ENCODE data around the gene SNORC. TPM values are rescaled to one million over a fixed set of nuclear protein-coding genes. Genes with fewer than 3 reads are reported as not detected.
"Not testable (repeated sequence)": the region's sequence is repeated elsewhere in the genome, so short reads cannot be mapped to it uniquely, and the experiment has no call there.

Gene SNORC
- 0.54 TPM for total RNA-seq

DNA sequence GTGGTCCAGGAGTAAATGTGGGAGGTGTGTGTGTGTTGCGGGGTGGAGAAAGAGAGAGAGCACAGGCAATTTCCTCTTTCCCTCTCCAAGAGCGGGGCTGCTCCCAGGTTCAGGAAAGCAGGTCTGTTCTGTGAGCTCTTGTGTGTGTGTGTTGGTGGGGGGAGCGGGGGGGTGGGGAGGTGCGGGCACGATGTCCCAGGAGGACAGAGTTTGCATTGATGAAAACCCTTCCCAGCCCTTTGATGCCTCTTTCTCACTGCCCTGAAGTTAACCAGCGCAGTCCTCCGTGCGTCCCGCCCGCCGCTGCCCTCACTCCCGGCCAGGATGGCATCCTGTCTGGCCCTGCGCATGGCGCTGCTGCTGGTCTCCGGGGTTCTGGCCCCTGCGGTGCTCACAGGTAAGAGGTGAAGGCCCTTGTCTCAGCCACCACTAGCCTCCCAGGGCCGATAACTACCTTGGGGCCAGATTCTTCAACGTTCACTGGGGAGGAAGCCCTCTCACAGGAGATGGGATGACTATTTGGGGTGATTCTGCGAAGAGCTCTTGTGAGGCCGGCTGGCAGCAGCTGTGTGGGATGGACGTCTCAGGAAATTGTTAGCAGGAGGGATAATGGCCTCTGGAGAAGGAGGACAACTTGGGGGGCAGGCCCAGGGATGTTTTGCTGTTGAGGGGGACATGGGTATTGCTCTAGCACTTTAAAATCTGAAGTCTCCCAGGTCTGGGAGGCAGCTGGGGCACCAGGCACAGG, at the start of gene SNORC:
Gene SNORC, plus strand, starts transcription at position 247 of the 748 bp plus-strand sequence. Its CDS starts 78 bp downstream, at position 325.
- no peak for DNase-seq (ENCODE audit: low read depth in 2 of 3, low spot score in 2 of 3)

GRCh38 chr2:232829988-232830387, 40.1 kb upstream of the SNORC start:
- no peak for DNase-seq (ENCODE audit: low read depth in 2 of 3, low spot score in 2 of 3)

GRCh38 chr2:232831496-232831895, 38.6 kb upstream of the SNORC start:
- DNase-seq (ENCODE audit: low read depth in 2 of 3, low spot score in 2 of 3): no peak

DNA sequence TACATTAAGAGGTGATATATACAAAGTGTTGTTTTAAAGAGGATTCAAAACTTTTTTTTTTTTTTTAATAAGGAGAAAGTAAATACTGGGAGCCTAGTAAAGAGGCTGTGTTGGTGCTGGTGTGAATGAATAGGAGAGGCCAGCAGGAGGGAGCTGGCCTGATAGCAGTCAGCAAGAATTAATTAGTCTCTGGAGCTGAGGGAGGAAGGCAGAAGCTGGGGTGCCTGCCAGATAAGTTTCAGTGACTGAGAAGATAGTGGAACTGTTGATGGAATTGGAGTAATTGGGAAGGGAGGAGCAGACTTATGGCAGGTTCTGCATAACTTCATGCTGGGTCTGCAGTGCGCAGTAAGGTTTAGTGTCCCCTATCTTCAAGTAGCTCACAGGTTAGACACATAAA, 36.2 kb upstream of the SNORC start:
- DNase-seq (ENCODE audit: low read depth in 2 of 3, low spot score in 2 of 3): no peak

DNA sequence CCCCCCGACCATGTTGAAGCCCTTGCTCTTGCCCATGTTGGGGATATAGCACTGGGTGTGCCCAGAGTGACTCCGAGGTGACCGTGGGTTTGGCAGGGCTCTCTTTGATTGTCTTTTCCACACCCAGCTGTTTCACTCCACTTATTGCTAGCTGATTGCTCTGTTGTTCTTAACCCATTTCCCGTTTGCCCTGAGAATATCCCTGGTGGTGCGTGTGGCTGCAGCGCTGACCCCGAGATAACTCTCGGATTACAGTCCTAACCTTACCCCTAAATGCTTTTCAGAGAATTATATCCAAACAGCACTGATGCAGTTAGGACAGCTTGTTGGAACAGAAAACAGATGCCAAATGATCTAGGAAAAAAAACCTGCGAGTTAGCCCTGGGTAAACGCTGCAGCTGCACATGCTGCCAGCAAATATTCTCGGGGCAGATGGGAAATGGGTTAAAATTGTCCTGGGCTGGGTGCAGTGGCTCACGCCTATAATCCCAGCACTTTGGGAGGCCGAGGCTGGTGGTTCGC, 34.3 kb upstream of the SNORC start:
- DNase-seq (ENCODE audit: low read depth in 2 of 3, low spot score in 2 of 3): no peak

DNA sequence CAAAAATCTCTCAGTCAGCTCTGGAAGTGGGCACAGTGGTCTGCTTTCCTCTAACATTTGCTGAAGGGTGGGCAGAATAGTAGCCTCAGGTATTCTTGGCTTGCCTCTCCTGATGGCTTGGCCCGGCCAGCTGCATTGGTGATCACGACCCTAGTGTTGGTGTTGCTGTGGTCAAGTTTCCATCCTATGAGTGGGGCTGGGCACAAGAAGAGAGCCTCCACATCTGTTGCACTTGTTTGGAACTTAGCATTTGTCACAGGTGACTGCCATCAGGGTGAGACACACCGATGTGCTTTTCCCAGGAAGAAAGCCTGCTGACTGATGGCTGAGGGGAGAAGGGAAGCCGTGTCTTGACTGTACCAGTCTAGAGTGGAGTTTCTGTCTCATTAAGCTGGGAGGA, 33.1 kb upstream of the SNORC start:
- no peak for DNase-seq (ENCODE audit: low read depth in 2 of 3, low spot score in 2 of 3)

DNA sequence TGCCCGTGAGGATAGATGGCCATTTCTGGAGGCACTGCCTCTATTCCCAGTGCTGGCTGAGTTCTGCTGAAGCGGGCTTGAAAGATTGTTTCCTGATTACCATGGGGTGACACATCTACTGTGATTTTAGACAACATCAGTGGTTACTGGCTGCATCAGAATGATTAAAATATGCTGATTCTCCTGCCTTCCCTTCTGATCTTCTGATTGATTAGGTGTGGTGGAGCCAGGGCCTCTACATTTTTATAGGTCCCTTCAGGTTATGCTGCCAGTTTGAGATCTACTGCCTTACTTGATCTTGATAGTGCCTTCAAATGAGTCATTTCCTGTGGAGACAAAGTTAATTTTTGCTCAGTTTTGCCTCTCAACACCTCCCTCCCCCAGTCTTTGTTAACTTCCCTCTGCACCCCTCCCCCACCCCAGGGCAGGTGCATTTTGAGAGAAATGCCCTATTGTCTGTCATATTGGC, 31.6 kb upstream of the SNORC start:
- DNase-seq (ENCODE audit: low read depth in 2 of 3, low spot score in 2 of 3): peak; percentile 5 to 67 (median 65)

GRCh38 chr2:232839411-232840079, 30.5 kb upstream of the SNORC start:
- peak in 2 of 3 donors; percentile 51 to 74 for DNase-seq (ENCODE audit: low read depth in 2 of 3, low spot score in 2 of 3)

- DNase-seq (ENCODE audit: low read depth in 2 of 3, low spot score in 2 of 3): no peak
Measured at GRCh38 chr2:232842689-232843088, 27.4 kb upstream of the SNORC start.

DNA sequence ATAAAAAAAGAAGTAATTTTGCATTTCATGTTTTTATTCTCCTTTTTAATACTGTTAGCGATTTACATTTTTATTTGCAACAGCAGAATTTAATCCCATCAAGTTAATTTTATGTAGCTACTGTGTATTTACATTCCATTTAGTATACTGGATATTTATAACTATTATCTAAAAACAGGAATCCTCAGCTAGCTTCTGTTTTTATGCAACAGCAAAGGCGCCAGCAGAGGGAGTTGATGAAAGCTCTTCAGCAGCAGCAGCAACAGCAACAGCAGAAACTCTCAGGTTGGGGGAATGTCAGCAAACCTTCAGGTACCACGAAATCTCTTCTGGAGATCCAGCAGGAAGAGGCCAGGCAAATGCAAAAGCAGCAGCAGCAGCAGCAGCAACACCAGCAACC, 26.2 kb upstream of the SNORC start:
- DNase-seq (ENCODE audit: low read depth in 2 of 3, low spot score in 2 of 3): peak in 1 of 3 donors; percentile 4

DNA sequence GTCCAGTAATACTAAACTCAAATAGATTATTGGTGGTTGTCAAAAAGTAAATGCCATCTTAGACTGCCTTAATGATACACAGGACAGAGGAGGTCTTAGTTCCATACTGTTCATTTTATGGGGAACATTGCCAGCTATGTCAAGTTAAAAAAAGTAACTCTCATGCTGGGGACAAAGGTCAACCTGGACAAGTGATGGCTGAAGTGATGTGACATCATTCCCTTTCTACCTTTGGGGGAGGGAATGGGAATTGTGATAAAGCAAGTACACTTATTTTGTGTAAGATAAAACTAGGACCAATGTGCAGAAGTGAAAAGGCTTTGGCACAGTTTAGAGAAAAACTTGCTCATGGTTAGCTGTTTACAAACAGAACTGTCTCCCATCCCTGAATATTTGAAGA, 24.0 kb upstream of the SNORC start:
- no peak for DNase-seq (ENCODE audit: low read depth in 2 of 3, low spot score in 2 of 3)

GRCh38 chr2:232850039-232850438, 20.0 kb upstream of the SNORC start:
- DNase-seq (ENCODE audit: low read depth in 2 of 3, low spot score in 2 of 3): no peak

GRCh38 chr2:232852081-232852480, 18.0 kb upstream of the SNORC start:
- not testable (repeated sequence) for DNase-seq (ENCODE audit: low read depth in 2 of 3, low spot score in 2 of 3)

GRCh38 chr2:232852676-232853075, 17.4 kb upstream of the SNORC start:
- DNase-seq (ENCODE audit: low read depth in 2 of 3, low spot score in 2 of 3): no peak

DNA sequence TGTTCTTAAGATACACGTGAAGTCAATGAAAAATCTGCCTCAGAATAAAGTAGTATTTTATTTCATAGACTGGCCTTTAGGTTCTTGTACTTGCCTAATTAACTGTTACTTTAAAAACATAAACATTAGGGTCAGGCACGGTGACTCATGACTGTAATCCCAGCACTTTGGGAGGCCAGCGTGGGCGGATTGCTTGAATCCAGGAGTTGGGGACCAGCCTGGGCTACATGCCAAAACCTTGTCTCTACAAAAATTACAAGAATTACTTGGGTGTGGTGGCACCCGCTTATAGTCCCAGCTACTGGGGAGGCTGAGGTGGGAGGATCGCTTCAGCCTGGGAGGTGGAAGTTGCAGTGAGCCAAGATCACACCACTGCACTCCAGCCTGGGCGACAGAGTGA, 16.0 kb upstream of the SNORC start:
- DNase-seq (ENCODE audit: low read depth in 2 of 3, low spot score in 2 of 3): no peak

DNA sequence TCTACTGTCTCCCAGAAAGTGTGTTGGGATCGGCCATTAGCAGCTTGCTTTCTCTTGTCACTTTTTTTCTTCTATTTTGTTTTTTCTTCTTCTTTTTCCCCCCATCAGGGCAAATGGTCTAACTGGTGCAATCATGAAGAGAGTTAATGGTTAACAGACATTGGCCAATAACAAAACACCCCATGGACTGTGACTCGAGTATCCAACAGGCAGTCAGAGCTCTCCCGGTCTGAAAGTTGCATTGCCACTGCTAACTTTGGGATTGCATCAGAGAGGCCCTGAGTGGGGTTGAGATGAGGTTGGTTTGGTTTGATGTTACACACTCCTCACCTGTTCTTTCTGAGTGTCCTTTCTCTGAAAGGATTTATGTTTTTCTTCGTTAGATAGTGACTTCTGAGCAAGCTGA, 12.9 kb upstream of the SNORC start:
- no peak for DNase-seq (ENCODE audit: low read depth in 2 of 3, low spot score in 2 of 3)

DNA sequence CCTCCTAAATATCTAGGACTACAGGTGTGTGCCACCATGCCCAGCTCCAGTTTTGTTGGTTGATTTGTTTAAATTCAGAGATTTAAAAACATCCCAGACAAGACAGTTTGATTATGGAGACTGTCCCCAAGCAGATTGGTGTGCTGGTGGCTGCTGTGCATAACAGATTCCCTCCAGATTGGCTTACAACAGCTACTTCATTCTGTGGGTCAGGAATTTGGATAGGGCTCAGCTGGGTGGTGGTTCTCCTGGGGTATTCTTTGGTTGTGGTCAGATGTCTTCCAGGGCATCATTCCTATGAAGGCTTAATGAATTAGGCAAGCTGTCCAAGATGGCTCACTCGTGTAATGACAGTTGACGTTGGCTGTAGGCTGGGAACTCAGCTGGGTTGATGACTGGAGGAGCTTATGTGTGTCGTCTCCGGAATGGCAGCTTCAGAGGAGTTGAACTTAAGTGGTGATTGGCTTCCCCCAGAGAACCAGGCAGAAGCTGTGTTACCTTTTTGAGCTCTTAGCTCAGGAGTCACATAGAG, 10.6 kb upstream of the SNORC start:
- no peak for DNase-seq (ENCODE audit: low read depth in 2 of 3, low spot score in 2 of 3)

DNA sequence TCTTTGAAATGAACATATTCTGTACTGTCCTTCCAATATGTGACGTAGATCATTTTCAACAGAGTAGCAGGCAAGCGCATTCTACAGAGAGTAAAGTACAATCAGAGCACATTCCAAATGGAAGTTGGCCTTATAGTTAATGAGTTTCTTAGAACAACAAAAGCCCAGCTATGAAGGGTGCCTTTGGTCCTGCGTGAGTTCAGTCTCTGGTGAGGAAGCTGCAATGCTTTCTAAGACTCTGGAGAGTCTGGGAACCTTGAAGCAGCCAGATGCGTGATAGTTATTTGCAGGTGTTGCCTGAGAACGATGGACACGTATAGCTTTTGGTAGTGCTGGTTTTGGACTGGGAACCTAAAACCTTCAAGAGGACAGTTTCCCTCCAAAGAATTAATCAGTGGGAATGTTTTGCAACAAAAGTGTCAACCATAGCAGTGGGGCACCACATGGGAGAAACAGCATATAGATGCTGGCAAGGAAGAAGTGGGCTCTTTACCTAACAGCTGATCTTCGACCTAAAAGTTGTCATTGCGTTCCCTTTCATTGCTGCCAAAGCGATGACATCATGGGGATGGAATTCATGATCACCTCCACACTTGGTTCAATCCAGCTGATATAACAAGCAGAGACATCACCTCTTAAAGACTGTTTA, 9.3 kb upstream of the SNORC start:
- DNase-seq (ENCODE audit: low read depth in 2 of 3, low spot score in 2 of 3): no peak

DNA sequence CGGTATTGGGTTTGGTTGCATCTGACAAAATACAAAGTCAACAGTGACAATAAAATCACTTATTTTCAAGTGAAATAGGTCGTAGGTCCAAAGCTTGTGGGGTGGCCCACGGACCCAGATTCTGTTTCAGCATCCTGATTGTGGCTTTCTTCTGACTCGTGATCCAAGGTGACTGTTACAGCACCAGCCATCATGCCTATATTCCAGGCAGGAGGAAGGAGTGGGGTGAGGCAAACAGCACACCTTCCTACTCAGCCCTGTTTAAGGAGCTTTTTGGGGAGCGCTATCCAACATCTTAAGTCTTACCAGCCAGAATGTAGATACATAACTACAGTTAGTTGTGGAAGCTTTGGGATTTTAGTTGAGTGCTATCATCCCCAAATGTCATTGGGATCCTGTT, 8.7 kb upstream of the SNORC start:
- no peak for DNase-seq (ENCODE audit: low read depth in 2 of 3, low spot score in 2 of 3)

- DNase-seq (ENCODE audit: low read depth in 2 of 3, low spot score in 2 of 3): no peak
Measured at GRCh38 chr2:232863996-232864395, 6.1 kb upstream of the SNORC start.

DNA sequence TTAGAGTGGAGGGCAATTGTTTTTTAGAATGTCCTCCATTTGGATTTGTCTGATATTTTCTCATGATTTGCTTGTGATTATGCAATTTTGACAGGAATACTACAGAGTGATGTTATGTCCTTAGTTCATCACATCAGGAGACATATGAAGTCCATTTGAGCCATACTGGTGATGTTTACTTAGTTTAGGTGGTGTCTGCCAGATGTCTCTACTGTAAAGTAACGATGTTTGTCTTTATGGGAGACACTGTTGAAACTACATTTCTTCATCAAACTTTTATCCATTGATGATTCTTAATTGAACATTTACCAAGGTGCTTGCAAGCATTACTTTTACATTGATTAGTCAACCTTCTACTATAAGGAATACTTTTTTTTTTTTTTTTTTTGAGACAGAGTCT, 4.9 kb upstream of the SNORC start:
- DNase-seq (ENCODE audit: low read depth in 2 of 3, low spot score in 2 of 3): no peak
